HepG2 (cell line): ENCODE measurements around the gene MRS2. TPM values are rescaled to one million over a fixed set of nuclear protein-coding genes. Genes with fewer than 3 reads are reported as not detected.
A peak's percentile ranks its signal among the peaks of the same experiment; 100 is the strongest.

Experiments used
- HES4 ChIP-seq: sonication (generic); formaldehyde crosslinking; IDR thresholded peaks from 2 replicates; pipeline ENCODE4 v1.9.0; 2021; ENCODE audit warnings: mild to moderate bottlenecking, missing genetic modification reagents, borderline replicate concordance
- HOXD1 ChIP-seq: sonication (generic); formaldehyde crosslinking; IDR thresholded peaks from 2 replicates; pipeline ENCODE4 v1.5.0; 2020; ENCODE audit warnings: missing genetic modification reagents
- ISX ChIP-seq: sonication (generic); formaldehyde crosslinking; conservative IDR thresholded peaks from 2 replicates; pipeline ENCODE4 v1.5.0; 2020; ENCODE audit warnings: missing genetic modification reagents
- MED13 ChIP-seq: sonication (generic); formaldehyde crosslinking; IDR thresholded peaks from 2 replicates; pipeline ENCODE4 v1.5.0; 2020; ENCODE audit warnings: missing genetic modification reagents
- ZBTB2 ChIP-seq: sonication (generic); formaldehyde crosslinking; IDR thresholded peaks from 2 replicates; pipeline ENCODE4 v1.8.0; 2022; ENCODE audit warnings: low read depth, missing genetic modification reagents
- ZBTB26 ChIP-seq: IDR thresholded peaks from 2 replicates; pipeline ENCODE4 v1.6.1; 2016; ENCODE audit warnings: missing compliant biosample characterization, missing genetic modification reagents, borderline replicate concordance
- ZNF136 ChIP-seq: sonication (generic); formaldehyde crosslinking; IDR thresholded peaks from 2 replicates; pipeline ENCODE4 v1.8.1; 2022; ENCODE audit warnings: low read depth, mild to moderate bottlenecking, moderate library complexity, missing genetic modification reagents
- ZNF30 ChIP-seq: sonication (generic); formaldehyde crosslinking; IDR thresholded peaks from 2 replicates; pipeline ENCODE4 v1.5.0; 2020; ENCODE audit warnings: mild to moderate bottlenecking, missing genetic modification reagents
- ZNF318 ChIP-seq: sonication (generic); formaldehyde crosslinking; IDR thresholded peaks from 2 replicates; pipeline ENCODE4 v1.4.0; 2020; ENCODE audit warnings: mild to moderate bottlenecking, missing genetic modification reagents
- ZNF362 ChIP-seq: sonication (generic); formaldehyde crosslinking; IDR thresholded peaks from 2 replicates; pipeline ENCODE4 v1.4.0; 2020; ENCODE audit warnings: missing genetic modification reagents, mild to moderate bottlenecking, borderline replicate concordance
- polyA plus RNA-seq, 8 experiments: library from polyadenylated mRNA; depleted of rRNA in 3 of 8; stranded (reverse) in 7 of 8; unstranded in 1 of 8; fragments of >200 nt; fragmentation: Illumina TruSeq in 4 of 8; extraction: Trizol in 4 of 8; gene quantifications; 2 replicates each; pipeline versions ENCODE4 v1.2.1 to v1.2.3, GENCODE V29; 2011 to 2016; ENCODE audit warnings: low read depth in 4 of 8, missing spikeins in 1 of 8, mixed read lengths in 1 of 8; ENCODE audit not compliant: insufficient read depth in 1 of 8
- total RNA-seq, 5 experiments: library from RNA; depleted of rRNA; stranded (reverse); fragments of >200 nt; fragmentation: Illumina TruSeq; extraction: Trizol; gene quantifications; 2 replicates each; pipeline ENCODE4 v1.2.3, GENCODE V29; 2016; ENCODE audit warnings: low read depth in 1 of 5
- TF ChIP-seq, protein P1 (sequence below): IDR thresholded peaks from 2 replicates; pipeline ENCODE4 v1.6.1; 2012; ENCODE audit warnings: low read depth, low read length, improper control_type of control experiment

MRS2 gene
- total and polyA plus RNA-seq, 2 of the 13 experiments (the other 11 are each of a cell fraction or from before 2014, with no cell fraction given): 31.1 to 83.8 TPM

GRCh38 chr6:24357336-24358218 is 45.2 kb upstream of the MRS2 start, which contains the start of gene DCDC2 (continued):
- peak; percentile 10; the same call in 1 of the 2 replicates for TF ChIP-seq HES4 (CRISPR knock-in tag)
- 0 out of 2 replicates have a peak, but pooled peaks have one; percentile 83 for TF ChIP-seq ZNF30 (CRISPR knock-in tag)
- TF ChIP-seq ZNF362 (CRISPR knock-in tag): peak; percentile 72; the same call in 1 of the 2 replicates
- TF ChIP-seq ZBTB2 (CRISPR knock-in tag): no peak
- TF ChIP-seq MED13 (CRISPR knock-in tag): no peak
- no peak for TF ChIP-seq ISX (CRISPR knock-in tag)
- TF ChIP-seq ZNF318 (CRISPR knock-in tag): peak; percentile 96
- TF ChIP-seq, protein P1, sequence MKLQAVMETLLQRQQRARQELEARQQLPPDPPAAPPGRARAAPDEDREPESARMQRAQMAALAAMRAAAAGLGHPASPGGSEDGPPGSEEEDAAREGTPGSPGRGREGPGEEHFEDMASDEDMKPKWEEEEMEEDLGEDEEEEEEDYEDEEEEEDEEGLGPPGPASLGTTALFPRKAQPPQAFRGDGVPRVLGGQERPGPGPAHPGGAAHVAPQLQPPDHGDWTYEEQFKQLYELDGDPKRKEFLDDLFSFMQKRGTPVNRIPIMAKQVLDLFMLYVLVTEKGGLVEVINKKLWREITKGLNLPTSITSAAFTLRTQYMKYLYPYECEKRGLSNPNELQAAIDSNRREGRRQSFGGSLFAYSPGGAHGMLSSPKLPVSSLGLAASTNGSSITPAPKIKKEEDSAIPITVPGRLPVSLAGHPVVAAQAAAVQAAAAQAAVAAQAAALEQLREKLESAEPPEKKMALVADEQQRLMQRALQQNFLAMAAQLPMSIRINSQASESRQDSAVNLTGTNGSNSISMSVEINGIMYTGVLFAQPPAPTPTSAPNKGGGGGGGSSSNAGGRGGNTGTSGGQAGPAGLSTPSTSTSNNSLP: no peak; the same call in 1 of the 2 replicates
- no peak for TF ChIP-seq HOXD1
- TF ChIP-seq ZNF136 (CRISPR knock-in tag): no peak
- peak; percentile 72 for TF ChIP-seq ZBTB26 (CRISPR knock-in tag)
